Limb (tissue), 2 donors: Measurements from ENCODE around the gene TMEM120B.
"Not testable (repeated sequence)": the region's sequence is repeated elsewhere in the genome, so short reads cannot be mapped to it uniquely, and the experiment has no call there.

Experiments used
- DNase-seq, 2 donors: peaks; one replicate each; pipeline ENCODE4 v3.0.0-alpha.2; 2016; ENCODE audit errors: extremely low spot score in 2 of 2

Gene TMEM120B

DNA sequence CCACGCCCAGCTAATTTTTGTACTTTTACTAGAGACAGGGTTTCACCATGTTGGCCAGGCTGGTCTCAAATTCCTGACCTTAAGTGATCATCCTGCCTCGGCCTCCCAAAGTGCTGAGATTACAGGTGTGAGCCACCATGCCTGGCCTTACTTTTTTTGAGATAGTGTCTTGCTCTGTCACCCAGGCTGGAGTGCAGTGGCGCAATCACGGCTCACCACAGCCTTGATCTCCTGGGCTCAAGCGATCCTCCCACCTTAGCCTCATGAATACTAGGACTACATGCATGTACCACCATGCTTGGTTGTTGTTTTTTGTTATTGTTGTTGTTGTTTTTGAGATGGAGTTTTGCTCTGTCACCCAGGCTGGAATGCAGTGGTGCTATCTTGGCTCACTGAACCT lies 33.0 kb downstream of the TMEM120B start:
- not testable (repeated sequence) for DNase-seq

DNA sequence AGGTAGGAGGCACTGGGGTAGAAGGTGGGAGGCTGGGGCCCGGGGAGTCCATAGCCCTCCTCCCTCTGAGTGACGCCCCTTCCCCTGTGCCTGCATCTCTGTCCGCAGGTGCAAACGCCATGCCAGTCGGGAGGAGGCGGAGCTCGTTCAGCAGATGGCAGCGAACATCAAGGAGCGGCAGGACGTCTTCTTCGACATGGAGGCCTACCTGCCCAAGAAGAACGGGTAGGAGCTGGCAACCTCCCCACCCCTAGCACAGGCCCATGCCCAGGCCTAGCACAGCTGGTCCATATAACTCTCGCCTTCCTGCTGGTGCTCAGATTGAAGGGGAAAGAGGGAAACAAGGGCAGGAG lies 35.6 kb downstream of the TMEM120B start:
- DNase-seq = no peak

DNA sequence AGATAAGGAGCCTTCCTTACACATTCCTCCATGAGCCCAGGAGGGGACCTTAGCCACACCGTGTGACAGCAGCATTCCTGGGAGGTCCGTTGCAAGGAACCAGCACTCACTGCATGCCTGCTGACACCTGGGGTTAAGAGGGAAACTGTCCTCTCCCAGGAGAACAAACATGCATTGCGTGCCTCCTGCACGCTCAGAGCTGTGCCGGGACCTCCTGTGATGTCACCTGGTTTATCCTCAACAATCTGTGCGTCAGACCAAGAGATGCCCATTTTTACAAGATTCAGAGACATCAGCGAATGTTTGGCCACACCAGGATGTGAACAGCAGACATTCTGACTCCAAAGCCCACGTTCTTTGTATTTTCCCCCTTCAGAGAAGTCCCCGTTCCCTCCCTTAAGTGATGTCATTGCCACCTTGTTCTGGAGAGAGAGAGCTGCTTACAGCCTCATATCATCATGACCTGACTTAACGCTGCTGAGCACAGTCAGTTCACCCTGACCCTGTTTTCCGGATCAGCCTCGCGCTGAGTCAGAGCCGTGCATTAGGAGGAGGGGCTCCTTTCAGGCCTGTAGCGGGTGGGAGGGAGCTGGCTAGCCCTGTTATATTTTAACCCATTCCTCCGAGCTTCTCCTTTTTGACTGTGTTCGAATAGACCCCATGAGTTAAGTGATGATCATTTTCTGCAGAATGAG lies 36.2 kb downstream of the TMEM120B start:
- DNase-seq = no peak

DNA sequence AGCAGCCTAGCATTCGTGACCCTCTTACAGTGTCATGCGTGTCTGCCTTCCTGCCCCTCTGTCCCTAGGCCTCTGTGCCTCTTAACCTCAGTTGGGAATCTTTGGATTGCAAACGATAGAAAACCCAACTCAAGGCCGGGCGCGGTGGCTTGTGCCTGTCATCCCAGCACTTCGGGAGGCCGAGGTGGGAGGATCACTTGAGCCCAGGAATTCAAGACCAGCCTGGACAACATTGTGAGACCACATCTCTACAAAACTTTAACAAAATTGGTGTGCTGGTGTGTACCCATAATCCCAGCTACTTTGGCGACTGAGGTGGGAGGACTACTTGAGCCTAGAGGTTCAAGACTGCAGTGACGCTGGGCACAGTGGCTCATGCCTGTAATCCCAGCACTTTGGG lies 36.7 kb downstream of the TMEM120B start:
- DNase-seq = no peak

DNA sequence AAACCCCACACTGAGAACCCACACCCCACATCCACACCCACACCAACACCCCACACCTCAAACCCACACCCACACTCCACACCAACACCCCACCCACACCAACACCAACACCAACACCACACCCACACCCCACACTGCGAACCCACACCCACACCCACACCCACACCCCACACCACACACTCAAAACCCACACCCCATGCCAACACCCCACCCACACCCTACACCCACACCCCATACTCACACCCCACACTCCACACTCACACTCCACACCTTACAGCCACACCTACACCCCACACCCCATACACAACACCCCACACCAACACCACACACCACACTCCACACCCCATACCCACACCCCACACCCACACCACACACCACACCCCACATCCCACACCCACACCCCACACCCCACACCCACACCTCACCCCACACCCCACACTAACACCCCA lies 38.0 kb downstream of the TMEM120B start:
- no peak for DNase-seq

DNA sequence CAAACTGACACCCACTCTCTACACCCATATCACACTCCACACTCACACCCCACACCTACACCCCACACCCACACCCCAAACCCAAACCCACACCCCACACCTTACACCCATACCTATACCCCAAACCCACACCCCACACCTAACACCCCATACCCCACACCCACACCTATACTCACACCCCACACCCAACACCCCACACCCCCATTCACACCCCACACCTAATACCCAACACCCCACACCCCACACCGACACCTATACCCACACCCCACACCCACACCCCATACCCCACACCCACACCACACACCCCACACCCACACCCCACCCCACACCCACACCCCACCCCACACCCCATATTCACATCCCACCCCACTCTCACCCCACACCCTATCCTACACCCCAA lies 38.5 kb downstream of the TMEM120B start:
- DNase-seq = no peak

DNA sequence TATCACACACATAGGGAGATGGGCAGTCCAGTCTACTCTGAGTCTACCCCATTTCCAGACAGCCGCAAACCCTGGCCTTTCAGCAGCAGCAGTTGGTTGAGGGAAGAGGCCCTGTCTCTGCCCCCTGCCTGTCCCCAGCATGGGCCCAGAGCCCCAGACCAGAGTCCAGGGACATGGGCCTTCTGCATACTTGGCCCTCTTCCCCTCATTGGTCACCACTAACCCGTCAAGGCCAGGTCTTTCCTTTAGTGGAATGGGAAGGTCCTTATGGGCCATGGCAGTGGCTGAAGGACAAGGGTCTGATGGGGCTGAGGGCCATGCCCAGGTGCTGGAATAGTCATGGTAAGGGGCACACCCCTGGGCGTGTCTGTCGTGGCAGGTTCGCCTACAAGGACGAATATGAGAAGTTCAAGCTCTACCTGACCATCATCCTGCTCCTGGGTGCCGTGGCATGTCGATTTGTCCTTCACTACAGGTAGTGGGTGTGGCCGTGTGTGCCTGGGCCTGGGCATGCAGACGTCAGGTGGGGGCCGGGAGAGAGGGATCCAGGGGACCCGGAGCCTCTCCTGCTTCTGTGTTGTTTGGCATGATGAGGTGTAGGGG lies 39.3 kb downstream of the TMEM120B start:
- DNase-seq = no peak

DNA sequence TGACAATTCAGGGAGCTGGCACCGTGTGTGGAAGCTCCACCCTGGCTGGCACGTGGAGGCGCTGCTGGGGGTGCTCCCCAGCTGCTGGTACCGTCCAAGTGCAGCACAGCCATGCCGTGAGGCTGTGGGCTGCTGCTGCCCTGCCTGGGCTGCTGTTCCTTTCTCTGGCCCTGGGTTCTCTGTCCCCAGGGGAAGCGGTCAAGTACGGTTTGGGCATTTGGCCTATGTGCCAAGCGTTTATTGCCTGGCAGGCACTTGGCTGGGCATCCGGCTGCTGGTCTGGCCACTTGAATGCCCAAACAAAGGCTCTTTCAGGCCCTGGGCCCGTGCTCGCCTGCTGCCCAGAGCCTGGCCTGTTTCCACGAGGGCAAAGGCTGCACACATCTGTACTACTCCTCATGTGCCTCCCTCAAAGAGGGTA lies 41.3 kb downstream of the TMEM120B start:
- DNase-seq = no peak

DNA sequence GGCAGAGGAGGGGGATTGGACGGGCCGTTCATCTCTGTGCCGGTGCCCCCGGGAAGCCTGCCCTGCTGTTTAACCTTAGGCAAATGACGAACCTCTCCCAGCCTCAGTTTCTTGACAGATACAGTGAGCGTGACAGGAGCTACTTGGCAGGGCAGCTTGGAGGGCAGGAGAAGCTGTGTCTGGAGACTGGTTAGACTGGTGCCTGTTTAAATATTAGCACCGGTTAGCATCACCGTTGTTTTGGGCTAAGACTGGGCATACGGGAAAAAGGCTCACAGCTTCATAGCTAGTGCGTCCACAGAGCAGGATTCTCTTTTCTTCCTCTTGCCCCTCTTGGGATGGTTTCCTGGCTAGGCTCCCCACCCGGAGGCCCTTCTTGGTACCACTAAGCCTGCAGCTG lies 42.3 kb downstream of the TMEM120B start:
- DNase-seq = no peak

DNA sequence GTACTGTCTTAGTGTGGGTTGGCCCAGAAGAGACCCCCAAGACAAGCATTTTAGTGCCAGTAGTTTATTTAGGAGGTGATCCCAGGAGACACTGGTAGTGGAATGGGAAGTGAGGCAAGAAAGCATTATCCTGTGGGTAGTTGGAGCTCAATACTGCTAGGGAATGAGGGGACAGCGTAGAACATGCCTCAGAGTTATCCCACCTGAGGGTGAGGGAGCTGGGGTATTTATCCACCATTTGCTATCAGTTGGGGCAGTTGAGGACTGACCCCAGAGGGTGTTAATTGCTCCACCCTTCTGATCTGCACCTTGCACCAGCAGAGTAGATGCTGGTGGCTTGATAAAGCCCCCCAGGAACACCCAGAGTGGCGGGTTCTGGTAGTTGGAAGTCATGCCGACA lies 43.0 kb downstream of the TMEM120B start:
- no peak for DNase-seq

DNA sequence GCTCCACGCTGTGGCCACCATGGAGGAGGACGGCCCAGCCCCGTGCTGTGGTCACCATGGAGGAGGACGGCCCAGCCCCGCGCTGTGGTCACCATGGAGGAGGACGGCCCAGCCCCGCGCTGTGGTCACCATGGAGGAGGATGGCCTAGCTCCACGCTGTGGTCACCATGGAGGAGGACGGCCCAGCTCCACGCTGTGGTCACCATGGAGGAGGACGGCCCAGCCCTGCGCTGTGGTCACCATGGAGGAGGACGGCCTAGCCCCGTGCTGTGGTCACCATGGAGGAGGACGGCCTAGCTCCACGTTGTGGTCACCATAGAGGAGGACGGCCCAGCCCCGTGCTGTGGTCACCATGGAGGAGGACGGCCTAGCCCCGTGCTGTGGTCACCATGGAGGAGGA lies 46.0 kb downstream of the TMEM120B start:
- DNase-seq = not testable (repeated sequence)

DNA sequence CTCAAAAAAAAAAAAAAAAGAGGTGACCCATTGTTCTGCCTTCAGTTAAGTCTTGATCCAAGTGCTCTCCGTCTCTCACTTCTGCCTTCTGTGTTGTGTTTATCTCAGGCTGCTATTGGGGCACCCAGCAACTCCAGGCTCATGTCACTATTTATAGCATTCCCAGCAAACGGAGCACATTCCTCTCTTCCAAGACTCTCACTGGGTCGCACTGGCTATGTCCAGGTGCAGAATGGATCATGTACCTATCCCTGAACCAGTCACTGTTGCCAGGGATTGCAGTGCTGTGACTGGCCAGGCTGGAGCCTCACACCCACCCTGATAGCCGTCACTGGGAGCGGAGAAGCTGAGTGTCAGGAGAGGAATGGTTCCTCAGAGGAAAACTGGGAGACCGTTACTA lies 49.7 kb downstream of the TMEM120B start:
- DNase-seq = no peak

DNA sequence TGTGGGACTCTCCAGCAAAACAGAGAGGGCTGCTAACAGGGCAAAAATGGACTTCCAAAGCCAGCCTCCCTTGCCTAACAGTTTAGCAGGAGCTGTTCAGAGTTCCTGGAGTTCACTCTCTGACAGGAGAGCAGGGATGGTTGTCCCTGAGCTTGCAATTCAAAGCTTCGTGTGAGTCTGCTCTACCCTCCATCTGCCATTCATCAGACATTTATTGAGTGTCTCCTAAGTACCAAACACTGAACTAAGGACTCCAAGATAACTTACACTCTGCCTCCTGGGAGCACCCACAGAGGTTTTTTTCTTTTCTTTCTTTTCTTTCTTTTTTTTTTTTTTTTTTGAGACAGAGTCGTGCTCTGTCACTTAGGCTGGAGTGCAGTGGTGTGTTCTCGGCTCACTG lies 52.3 kb downstream of the TMEM120B start:
- DNase-seq = no peak

DNA sequence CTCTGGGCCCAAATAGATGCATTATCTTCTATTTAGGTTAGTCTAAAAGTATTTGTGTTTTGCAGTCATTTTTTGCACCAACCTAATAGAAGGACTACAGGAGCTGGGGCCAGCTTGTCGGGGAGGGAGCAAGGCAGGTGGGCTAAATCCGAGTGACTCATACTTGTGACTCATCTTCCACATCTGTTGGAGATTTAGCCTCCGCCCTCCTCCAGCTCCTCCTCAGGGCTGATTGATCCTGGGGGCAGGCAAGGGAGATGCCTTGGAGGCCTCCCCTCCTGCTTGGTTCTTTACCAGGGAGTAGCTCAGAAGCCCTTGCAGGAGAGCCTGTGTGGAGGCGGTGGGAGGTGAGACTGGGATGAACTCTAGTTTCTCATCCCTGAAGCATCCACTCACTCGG lies 53.0 kb downstream of the TMEM120B start:
- DNase-seq = no peak

DNA sequence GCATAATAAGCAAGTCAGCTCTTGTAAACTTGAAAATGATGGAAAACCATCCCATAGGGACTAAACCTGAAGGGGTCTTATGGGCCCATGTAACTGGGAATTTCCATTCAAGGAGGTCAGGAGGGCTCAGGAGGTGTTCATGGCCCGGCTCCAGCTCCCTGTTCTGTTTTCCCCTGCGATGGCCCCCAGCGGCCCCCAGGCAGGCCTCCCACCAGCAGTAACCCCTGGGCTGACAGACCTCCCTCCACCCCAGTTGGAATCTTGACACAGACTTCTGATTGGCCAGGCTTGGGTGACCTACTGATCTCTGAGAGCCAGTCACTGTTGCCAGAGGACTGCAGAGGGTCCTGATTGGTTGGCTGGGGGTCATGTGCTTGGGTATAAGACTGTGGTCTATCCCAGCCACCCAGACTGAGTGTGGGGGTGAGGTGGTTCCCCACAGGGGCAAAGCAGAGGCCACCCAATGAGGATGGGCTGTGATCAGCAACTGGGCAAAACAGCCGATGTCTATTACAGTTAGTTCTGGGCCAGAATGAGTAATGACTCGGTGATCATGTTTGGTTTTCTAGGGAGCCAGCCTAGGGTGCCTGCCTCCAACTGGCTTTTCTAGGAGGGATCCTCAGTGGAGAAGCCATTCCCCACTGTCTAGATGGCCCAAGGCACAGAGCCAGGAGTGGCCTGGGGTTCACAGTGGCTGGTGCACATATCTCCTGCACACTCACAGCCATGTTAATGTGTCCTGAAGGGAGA lies 53.9 kb downstream of the TMEM120B start:
- no peak for DNase-seq

DNA sequence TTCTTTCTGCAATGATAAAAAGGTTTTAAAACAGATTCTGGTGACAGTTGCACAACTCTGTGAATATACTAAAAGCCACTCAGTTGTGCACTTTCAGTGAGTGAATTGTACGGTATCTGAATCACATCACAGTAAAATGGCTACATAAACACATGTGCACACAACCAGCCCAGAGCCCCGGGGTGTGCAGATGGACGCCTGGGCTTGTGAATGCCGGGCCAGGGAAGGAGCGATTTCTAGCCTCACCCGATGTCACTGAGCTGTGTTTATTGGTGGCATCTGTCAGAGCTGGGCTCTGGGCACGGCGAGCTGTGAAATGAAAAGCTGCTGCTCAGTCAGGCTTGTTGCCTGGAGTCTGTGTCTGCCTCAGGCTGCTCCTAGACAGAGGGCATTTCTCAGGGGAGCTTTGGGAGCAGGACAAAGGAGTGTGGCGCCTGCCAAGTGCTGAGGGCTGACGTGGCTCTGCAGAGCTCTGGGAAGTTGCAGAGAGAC lies 55.0 kb downstream of the TMEM120B start:
- DNase-seq = peak in 1 of 2 donors; percentile 54

DNA sequence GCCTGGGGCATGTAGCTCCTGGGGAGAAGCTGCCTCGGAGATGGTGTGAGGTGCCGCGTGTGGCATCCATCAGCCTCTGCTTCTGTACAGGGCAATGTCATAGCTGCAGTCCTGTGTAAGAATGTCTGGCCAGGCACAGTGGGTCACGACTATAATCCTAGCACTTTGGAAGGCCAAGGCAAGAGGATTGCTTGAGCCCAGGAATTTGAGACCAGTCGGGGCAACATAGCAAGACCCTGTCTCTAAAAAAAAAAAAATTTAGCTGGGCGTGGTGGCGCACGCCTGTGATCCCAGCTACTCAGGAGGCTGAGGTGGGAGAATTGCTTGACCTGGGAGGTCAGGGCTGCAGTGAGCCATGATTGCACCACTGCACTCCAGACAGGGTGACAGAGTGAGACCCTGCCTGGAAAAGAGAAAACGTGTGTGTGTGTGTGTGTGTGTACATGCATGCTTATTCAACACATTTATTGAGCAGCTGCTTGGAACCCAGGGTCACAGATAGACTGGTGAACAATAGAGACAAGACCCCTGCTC lies 56.8 kb downstream of the TMEM120B start:
- DNase-seq = no peak

DNA sequence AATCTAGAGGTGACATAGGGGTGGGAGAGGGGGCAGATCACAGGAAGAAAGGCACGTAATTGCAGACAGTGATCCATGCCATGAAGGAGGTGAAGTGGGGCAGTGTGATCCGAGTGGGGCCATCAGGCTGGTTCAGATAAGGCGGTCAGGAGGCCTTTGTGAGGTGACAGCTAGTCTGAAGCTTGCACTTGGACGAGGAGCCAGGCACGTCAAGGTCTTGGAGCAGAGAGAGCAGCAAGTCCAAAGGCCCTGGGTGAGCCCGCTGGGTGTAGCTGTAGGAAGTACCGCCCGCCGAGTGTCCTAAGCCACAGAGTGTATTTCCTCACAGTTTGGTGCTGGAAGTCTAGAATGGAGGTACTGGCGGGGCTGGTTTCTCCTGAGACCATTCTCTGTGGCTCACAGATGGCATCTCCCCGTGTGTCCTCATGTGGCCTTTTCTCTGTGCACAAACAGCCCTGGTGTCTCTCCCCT lies 57.3 kb downstream of the TMEM120B start:
- no peak for DNase-seq

DNA sequence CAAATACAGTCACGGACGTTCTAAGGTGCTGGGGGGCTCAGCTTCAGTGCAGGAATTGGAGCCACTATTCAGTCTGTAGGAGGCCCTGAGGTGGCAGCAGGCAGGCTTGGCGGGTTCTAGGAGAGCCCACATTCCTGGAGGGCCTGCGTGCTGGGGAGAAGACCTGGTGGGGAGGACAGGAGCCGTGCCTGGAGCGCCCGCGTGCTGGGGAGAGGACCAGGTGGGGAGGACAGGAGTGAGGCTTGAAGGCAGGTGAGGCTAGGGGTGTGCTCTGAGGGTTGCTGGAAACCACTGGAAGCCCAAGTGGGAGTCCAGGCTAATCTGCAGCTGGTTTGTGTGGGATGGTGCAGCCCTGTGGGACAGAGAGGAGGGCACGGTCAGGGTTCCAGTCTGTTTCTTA lies 57.8 kb downstream of the TMEM120B start:
- no peak for DNase-seq

DNA sequence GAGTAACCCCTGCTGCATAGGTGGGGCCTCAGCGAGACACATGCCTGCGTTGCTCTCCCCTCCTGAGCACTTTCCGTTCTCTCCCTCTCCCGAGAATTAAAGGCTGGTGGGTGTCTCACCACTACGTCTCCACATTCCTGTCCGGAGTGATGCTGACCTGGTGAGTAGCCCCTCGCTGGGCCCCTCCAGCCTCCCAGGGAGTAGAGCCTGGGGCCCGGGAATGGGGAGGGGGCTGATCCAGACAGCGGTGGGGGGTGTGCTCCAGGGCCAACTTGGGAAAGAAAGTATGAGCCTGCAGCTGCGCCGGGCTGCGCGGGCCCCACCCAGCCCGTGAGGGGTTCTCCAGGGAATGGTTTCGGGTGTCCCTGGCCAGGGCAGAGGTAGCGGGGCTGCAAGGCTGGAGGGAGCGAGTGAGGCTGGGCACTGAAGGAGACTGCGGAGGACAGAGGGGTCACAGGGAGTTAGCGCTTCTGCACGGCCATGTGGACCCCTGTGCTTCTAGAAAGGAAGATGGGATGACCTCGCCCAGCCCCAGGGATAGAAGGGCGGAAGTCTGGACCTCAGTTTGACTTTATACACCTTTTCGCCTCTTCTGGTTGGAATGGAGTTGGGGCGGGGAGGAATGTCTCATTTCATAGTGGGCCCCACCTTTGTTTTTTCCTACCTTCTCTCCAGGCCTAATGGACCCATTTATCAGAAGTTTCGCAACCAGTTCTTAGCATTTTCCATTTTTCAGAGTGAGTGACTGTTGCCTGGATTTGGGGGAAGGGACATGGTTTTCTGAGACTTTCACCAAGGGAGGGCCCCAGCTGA lies 58.5 kb downstream of the TMEM120B start:
- DNase-seq = peak in 1 of 2 donors; percentile 52
